GF-D8 (cell line): ENCODE results near the gene TADA3.

Experiments used
- DNase-seq: peaks from one replicate; lab custom pipeline; 2025; lab: John Stamatoyannopoulos, UW

Gene TADA3, protein sequence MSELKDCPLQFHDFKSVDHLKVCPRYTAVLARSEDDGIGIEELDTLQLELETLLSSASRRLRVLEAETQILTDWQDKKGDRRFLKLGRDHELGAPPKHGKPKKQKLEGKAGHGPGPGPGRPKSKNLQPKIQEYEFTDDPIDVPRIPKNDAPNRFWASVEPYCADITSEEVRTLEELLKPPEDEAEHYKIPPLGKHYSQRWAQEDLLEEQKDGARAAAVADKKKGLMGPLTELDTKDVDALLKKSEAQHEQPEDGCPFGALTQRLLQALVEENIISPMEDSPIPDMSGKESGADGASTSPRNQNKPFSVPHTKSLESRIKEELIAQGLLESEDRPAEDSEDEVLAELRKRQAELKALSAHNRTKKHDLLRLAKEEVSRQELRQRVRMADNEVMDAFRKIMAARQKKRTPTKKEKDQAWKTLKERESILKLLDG

DNA sequence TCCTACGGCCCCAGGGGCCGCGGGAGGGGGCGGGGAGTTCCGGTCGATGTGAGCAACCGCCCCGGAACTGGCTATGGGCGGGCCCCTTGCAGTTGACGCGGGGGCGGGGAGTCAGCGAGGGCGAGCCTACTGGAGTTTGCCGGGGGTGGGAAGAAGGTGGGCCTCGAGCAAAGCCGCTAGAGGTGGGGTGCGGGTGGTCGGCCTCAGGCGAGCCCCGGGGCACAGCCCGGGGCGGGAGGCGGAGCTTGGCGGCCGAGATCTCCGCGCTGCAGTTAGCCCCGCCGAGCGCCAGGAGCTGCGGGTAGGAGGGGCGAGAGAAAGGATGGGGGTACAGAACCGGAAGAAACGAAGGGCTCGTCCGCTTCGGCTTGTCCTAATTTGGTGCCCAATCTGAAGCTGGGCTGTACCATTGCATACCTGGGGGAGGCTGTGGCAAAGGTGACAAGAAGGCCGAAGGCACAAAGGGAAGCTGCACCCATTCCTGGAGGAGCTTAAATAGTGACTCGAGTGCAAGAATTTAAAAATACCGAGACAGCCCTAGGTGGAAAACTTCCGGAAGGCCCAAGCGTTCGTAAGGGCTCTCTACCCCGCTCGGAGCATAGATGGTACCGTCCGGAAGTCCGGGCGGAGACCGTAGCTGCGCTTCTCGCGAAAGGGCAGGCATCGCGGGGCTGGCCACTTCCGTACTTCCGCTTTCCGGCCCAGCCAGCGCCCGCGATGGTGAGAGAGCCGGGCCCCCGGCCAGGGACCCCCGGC, at the start of gene TADA3, which contains the start of gene ARPC4:
Gene TADA3 (minus strand): TSS at position 69 of the 756 bp plus-strand sequence. CDS start 1,007 bp downstream, outside the sequence.
Gene ARPC4 (plus strand): TSS at position 678 of the 756 bp plus-strand sequence. CDS start 40 bp downstream, at position 718.
- peak; percentile 90 for DNase-seq

DNA sequence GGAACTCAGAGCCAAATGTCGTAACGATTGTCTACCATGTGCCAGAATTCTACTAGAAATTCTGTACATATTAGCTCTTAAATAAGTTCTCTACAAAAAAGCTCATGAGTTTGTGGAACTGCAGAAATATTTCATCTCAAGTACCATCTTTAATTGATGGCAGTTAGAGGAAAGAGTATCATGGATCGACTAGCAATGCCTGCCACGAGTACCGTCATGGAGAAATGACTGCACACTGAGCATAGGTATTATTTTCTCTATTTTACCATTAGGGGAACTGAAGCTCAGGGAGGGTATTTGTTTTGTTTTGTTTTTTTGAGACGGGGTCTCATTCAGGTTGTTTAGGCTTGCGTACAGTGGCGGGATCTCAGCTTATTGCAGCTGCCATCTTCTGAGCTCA, 48.7 kb upstream of the TADA3 start:
- DNase-seq = no peak

DNA sequence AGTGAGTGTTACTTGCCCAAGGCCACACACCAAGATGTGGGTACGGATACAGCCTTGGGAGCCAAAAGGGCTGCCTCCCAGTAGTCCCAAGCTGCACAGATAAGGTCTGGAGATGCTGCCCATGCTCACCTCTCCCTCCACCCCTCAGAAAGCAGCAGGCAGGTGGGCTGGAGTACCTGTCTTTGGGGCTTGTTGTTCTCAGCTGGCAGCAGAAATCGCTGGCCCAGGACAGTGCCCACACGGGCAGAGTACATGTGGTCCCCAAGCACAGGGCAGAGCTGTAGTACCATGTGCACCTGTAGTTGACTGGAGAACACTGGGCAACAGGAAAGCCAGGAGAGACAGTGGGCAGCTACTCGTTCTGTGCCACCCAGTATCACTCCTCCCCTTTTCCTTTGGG, 46.6 kb upstream of the TADA3 start:
- DNase-seq = no peak

DNA sequence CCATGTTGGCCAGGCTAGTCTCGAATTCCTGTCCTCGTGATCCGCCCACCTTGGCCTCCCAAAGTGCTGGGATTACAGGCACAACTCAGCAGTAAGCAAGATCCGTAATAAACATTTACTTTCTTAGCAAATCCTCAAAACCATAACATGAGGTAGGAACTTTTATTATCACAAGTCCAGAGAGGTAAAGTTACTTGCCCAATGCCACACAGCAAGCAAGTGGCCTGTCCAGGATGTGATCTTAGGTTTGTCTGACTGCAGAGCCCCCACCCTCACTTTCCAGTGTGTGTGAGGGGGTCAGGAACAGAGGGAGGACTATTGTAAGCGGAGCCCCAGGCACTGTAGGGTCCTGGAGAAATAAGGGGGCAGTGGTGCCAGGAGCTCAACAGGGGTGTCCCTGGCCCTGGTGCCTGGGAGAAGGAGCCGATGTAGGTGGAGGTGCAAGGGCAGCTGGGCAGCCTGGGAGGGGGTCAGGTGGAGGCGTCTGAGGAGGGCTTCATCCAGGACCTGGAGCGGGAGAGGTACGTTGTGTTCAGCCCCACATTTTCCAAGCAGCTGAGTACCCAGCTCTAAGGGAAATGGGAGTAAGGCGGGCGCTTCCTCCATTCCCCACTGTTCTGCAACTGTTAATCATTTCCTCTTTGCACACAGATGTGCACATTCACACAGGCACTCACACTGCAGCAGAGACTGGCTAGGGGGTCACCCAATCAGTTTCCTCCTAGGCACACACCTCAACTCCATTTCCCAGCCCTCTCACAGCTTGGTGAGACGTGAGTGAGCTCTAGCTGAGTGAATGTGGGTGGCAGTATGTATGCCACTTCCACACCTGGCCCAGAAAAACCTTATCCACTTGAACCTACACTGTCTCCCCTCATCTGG, 45.7 kb upstream of the TADA3 start:
- DNase-seq = peak; percentile 59

DNA sequence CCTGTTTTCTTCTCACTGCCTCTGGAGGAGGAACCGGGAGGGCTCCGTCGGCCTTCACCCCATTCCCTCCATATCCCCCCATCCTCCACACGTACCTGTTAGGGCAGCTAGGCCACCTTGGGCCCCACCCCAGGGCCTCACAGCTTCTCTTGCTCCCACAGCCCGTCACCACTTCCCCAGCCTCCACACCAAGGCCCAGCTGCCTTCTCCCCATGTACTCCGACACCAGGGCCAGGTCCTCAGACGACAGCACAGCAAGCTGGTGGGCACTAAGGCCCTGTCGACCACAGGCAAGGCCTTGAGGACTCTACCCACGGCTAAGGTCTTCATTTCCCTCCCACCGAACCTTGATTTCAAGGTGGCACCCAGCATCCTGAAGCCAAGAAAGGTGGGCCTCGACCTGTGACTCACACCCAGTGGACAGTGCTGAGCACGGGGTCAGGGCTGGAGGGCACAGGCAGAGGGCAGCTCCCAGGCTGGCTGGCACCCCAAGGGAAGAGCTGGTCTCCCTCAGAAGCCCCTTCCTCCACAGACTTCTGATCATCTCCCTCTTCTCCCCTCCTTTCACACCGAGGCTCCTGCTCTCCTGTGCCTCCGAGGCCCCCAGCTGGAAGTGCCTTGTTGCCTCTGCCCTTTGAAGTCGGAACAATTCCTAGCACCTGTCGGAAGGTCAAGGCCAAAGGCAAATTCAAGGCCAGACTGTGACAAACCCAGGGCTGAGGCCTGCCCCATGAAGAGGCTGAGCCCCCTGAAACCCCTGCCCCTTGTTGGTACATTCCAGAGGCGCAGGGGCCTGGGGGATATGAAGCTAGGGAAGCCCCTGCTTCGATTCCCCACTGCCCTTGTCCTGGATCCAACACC, 42.5 kb upstream of the TADA3 start:
- no peak for DNase-seq

DNA sequence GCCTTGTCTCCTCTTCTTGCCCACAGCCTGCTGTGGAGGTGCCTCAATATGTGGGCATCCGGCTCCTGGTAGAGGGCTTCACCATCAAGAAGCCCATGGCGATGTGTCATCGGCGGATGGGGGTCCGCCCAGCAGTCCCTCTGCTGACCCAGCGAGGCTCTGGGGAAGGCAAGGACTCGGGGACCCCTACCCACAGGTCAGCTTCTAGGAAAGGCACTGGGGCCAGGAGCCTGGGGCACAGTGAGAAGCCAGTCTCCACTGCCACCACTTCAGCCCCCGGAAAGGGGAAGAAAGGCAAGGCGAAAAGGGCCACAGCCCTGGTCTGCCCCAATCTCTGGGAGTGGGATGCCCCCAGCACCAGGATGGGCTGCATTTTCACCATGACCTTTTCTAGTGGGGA, 40.8 kb upstream of the TADA3 start:
- DNase-seq = no peak

DNA sequence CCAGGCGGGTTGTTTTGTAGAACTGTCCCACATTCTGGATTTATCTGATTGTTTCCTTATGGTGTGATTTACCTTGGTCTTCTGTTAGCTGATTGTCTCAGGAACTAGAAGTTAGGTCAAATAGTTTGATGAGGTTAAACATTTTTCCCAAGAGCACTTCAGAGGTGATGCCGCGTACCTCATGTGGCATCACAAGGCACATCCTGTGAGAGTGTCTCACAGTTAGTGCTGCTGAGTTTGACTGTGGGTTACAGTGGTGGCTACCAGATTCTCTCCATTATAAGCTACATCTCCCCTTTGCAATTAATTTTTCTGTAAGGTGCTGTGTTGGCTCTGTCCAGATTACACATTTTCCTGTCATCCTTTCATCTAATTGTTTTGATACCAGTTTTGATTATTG, 39.0 kb upstream of the TADA3 start:
- no peak for DNase-seq

DNA sequence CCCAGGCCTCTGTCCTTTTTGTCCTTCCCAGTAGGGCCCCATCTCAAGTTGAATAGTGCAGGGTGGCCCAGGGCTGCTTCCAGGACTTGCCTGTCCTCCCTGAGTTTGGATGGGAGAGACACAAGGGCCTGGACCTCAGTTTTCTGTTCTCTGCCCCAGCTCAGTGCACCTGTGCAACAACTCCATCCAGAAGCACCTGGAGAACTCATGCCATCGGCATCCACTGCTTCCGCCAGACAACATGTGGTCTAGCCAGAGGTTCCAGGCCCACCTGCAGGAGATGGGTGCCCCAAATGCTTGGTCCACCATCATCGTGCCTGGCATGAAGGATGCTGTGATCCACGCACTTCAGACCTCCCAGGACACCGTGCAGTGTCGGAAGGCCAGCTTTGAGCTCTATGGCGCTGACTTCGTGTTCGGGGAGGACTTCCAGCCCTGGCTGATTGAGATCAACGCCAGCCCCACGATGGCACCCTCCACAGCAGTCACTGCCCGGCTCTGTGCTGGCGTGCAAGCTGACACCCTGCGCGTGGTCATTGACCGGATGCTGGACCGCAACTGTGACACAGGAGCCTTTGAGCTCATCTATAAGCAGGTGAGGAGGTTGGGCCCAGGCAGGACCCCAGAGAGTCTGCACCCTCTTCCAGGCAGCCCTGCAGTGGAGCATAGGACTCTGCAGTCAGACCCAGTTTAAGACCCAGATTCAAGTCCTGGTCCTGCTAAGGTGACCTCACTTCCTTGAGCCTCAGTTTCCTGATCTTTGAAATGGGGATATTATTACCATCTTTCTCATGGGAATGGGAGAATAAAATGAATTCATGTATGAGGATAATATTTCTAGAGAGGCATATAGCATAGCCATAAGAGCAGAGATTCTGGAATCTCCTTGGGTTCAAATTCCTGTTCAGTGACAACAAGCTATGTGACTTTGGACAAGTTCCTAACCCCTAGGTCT, 36.8 kb upstream of the TADA3 start:
- DNase-seq = no peak

DNA sequence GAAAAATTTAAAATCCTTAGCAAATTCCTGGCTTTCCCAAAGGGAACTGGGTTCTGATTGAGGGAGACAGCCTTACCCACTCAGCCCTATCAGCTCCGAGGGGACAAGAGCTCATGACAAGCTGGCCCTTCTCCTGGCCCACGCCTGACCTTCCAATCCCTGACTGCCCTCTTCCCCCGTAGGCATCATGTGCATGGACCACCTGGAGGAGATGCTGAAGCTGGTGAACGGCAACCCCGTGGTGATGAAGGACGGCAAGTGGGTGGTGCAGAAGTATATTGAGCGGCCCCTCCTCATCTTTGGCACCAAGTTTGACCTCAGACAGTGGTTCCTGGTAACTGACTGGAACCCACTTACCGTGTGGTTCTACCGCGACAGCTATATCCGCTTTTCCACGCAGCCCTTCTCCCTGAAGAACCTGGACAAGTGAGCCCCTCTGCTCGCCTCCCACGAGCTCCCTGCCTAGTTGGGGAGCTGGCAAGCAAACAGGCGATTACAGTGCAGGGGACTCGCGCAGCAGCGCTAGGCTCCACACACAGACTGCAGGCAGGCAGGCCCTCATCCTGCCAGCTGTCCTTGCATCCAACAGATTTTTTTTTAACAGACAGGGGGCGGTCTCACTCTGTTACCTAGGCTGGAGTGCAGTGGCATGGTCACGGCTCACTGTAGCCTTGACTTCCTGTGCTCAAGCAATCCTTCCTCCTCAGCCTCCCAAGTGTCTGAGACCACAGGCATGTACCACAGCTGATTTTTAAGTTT, 34.7 kb upstream of the TADA3 start:
- DNase-seq = peak; percentile 28

DNA sequence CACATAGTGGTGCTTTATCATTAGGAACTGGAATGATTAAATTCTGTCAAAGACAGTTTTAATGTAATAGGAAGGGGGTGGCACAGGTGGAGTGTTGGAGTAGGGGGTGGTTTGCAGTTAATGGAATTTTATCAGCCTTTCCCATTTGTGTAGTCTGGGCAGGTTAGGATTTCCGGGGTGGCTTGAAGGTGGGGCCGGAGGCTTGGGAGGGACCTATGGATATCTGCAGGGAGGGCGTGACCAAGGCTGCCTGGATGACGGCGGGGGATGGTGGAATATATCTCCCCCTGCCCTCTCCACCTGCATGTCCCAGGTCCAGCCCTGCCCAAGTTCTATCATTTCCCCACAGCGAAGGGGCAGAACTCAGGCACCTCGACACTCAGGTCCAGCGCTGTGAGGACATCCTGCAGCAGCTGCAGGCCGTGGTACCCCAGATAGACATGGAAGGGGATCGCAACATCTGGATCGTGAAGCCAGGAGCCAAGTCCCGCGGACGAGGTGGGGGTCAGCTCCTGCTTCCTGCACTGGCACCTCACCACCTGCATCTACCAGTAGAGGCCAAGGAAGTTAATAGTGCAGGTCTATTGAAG, 33.3 kb upstream of the TADA3 start:
- no peak for DNase-seq

DNA sequence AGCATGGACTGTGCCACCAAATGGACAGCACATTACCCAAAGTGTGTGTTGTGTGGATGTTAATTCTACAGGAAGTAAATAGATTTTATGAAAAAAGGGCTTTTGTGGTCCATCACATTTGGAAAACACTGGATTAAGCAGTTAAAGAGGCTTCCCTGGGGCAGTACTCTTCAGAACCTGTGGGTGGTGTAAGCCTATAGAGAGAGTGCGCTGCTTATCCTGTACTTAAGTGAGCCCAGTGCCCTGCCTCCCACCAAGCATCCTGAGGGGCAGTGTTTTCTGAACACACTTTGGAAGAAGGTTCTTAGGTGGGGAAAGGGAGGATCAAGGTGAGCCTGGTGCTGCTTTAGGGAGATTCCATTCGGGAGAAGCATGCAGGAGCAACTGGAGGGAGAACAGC, 28.7 kb upstream of the TADA3 start:
- no peak for DNase-seq

DNA sequence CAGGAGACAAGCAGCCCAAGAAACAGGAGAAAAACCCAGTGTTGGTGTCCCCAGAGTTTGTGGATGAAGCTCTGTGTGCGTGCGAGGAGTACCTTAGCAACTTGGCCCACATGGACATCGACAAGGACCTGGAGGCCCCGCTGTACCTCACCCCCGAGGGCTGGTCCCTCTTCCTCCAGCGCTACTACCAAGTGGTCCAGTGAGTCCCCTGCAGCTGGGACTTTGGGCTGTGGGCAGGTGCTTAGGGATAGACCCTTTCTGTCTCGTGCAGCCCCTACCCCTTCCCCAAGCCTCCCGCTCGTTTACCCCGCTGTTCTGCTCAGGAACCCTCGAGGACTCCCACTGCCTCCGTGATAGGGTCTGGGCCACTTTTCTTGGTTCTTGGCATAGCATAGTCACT, 28.3 kb upstream of the TADA3 start:
- DNase-seq = no peak

DNA sequence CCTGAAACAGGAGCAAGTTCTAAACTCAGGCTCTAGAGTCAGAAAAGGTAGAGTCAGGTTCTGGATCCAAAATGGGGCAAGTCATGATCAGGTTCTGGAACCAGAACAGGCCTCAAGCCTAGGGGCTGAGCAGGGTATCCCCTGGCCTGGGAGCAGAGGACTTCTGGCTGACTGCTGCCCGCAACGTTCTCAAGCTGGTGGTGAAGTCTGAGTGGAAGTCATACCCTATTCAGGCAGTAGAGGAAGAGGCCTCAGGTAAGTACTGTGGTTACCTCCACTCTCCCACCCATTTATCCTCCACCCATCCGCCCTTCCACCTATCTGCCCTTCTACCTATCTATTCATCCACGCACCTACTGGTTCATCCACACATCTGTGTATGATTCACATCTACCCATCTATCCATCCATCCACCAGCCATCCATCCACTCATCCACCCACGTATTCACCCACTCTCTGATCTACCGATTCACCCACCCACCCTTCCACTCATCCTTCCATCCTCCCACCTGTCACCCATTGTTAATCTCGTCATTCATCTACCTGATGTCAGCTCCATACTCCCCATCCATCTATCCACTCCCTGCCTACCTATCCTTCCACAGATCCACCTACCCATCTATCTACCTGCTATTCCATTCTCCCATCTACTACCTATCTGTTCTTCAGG, 26.5 kb upstream of the TADA3 start:
- DNase-seq = no peak

DNA sequence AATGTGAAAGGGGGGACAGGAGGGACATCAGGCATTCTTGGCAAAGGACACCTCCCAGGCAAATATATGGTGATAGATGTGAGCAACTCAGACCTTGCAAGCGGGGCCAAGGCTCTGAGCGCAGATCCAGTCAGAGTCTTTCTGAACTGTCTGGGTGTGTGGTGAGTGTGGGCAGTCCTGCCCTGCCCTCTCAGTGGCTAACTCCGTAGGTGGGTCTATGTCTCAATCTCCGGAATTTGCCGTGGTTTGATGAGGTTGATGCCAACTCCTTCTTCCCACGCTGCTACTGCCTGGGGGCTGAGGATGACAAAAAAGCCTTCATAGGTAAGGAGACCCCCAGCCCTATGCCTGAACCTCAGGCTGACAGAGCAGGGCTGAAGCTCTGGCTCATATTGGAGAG, 25.2 kb upstream of the TADA3 start:
- DNase-seq = no peak

DNA sequence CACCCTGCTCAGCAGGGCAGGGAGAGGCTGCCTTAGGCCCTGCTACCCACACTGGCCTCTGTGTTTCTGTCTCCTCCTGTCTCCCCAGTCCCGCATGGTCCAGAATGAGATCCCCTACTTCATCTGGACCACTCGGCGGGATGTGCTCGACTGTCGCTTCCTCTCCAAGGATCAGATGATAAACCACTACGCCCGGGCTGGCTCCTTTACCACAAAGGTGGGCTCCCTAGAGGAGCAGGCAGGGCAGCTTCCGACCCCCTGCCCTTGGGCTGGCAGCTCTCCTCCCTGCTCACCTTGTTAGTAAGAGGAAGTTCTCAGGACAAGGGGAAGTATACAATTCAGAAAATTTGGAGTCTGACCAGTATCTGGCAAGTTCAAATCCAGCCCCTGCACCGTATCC, 23.7 kb upstream of the TADA3 start:
- DNase-seq = no peak

DNA sequence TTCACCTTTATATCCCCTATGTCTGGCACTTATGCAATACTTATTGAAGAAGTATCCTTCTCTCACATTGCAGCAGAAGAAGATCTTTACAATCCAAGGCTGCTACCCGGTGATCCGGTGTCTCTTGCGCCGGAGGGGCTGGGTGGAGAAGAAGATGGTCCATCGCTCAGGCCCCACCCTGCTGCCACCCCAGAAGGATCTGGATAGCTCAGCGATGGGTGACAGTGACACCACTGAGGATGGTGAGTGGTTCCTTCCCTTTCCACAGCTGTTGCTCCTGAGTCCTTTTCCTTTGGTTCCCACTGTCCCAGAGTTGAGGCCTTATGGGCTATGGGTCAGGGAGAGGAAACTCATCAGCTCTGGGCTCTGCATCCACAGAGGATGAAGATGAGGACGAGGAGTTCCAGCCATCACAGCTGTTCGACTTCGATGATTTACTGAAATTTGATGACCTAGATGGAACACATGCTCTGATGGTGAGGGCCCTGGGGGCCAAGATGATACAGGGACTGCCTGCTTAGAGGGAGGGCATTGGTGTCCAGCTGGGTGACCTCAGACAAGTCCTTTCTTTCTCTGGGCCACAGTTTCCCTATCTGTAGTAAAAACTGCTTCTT, 20.7 kb upstream of the TADA3 start:
- no peak for DNase-seq

DNA sequence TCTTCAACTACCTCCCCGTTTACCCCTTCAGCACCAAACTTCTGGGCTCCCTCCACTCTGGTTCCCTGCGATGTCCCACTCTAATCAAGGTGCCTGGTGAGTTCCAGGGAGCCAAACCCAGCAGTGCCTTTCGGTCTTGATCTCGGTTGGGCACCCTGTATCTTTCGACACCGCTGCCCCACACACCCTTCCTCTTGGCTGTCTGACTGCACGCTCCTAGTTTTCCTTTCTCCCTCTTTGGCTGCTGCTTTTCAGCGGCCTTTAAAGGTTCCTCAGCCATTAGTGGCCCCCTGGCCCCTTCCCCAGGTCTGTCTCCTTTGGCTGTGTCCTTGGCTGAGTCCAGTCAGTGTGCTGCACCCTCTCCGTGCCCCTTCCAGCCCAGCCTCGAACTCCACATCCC, 18.6 kb upstream of the TADA3 start:
- no peak for DNase-seq

DNA sequence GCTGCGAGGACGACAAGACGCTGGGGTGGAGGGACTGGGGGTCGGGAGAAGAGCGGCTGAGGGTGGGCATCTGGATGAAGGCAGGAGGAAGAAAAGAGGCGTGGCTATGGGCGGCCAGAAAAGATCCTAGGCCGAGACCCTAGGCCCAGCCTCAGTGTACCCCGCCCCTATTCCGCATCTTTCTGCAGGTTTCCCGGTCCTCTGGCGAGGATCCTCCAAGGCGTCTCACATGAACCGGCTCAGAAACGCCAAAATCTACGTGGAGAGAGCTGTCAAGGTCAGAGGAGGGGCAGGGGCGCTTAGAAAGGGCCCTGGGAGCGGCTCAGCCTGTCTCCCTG, 18.1 kb upstream of the TADA3 start:
- no peak for DNase-seq
